Esophagus muscularis mucosa (tissue), 4 donors: ENCODE results near the gene ZNF333. TPM values are rescaled to one million over a fixed set of nuclear protein-coding genes. Genes with fewer than 3 reads are reported as not detected.
"Not testable (repeated sequence)": the region's sequence is repeated elsewhere in the genome, so short reads cannot be mapped to it uniquely, and the experiment has no call there.

ENCODE experiments used
- DNase-seq: peaks from one replicate; pipeline ENCODE4 v3.0.0-alpha.2; 2017; ENCODE audit errors: extremely low spot score
- H3K27ac ChIP-seq, 4 donors: fragments of 200-600 bp; sonication (generic); replicated peaks in 1 of 4; 1 replicate in 3 of 4; 2 replicates in 1 of 4; pipeline ENCODE4 v1.5.1; 2016 to 2019; ENCODE audit warnings: mild to moderate bottlenecking in 1 of 4
- H3K27me3 ChIP-seq, 4 donors: fragments of 200-600 bp; sonication (generic); one replicate each; pipeline versions ENCODE4 v1.5.1 to v1.6.0; 2016 to 2019
- H3K36me3 ChIP-seq, 4 donors: fragments of 200-600 bp; sonication (generic); one replicate each; pipeline ENCODE4 v1.5.1; 2016 to 2019
- H3K4me1 ChIP-seq, 4 donors: fragments of 200-600 bp; sonication (generic); one replicate each; pipeline ENCODE4 v1.5.1; 2016 to 2019
- H3K4me3 ChIP-seq, 4 donors: fragments of 200-600 bp; sonication (generic); 1 replicate in 2 of 4; 2 replicates in 2 of 4; pipeline ENCODE4 v1.5.1; 2016 to 2019; ENCODE audit warnings: mild to moderate bottlenecking in 4 of 4, moderate library complexity in 1 of 4
- H3K9me3 ChIP-seq, 4 donors: fragments of 200-600 bp; sonication (generic); 1 replicate in 3 of 4; 2 replicates in 1 of 4; pipeline ENCODE4 v1.5.1; 2016 to 2019
- EP300 ChIP-seq: sonication (generic); formaldehyde crosslinking; IDR thresholded peaks from one replicate; pipeline ENCODE4 v1.6.1; 2017; ENCODE audit warnings: antibody characterized with exemption
- POLR2A ChIP-seq: fragments of 450-650 bp; IDR thresholded peaks from one replicate; pipeline ENCODE4 v1.6.1; 2017; ENCODE audit warnings: antibody characterized with exemption, moderate library complexity, mild to moderate bottlenecking, low read depth
- POLR2AphosphoS5 ChIP-seq, 2 donors: sonication (generic); formaldehyde crosslinking; IDR thresholded peaks; one replicate each; pipeline ENCODE4 v1.6.1; 2017; ENCODE audit warnings: antibody characterized with exemption in 2 of 2
- WGBS: methylation state at CpG from one replicate; pipeline ENCODE4 v1.1.5; 2018; 5-methylcytosine and 5-hydroxymethylcytosine counted together
- intact Hi-C: fragments of 100-400 bp; cut with DNase I; formaldehyde crosslinking; loops from one replicate; pipeline ENCODE4 v1.15.1; 2023
- total RNA-seq, 4 donors: library from RNA; depleted of rRNA; stranded (reverse); fragments of >200 nt; gene quantifications; one replicate each; pipeline versions ENCODE4 v1.1.0 to v1.2.1, GENCODE V29; 2016
- TF ChIP-seq, protein P1 (sequence below), 3 experiments: fragments of 200-600 bp in 2 of 3; fragments of 450-650 bp in 1 of 3; sonication (generic) in 2 of 3; IDR thresholded peaks; one replicate each; pipeline ENCODE4 v1.5.1; 2017 to 2019; ENCODE audit warnings: antibody characterized with exemption in 3 of 3, mild to moderate bottlenecking in 2 of 3, moderate library complexity in 1 of 3

ZNF333 gene
- total RNA-seq, 4 donors from 2014 or later, result 14.5 to 32.9 (median 25.4) TPM

GRCh38 chr19:14779151-14779550 is 89.3 kb downstream of the ZNF333 start:
- no peak overlapping the region for H3K27ac ChIP-seq
- intact Hi-C loops, result no loop called here
- H3K27me3 ChIP-seq, result peaks cover 0 to 72% (median 0%) of the 10 kb centered on the region in 4 donors
- no peak overlapping the region for H3K4me3 ChIP-seq
- H3K9me3 ChIP-seq, result no peaks in the 10 kb centered on the region
- no peak for DNase-seq
- no peaks in the 10 kb centered on the region for H3K36me3 ChIP-seq
- WGBS, result 47% methylated on average over 5 of the region's 5 CpGs
- peaks cover 0 to 10% (median 6%) of the 10 kb centered on the region in 4 donors for H3K4me1 ChIP-seq
- TF ChIP-seq POLR2A (no peak), EP300 (no peak), POLR2AphosphoS5 (IDR thresholded peaks at IDR 0.05) (no peak)
- TF ChIP-seq, protein P1, sequence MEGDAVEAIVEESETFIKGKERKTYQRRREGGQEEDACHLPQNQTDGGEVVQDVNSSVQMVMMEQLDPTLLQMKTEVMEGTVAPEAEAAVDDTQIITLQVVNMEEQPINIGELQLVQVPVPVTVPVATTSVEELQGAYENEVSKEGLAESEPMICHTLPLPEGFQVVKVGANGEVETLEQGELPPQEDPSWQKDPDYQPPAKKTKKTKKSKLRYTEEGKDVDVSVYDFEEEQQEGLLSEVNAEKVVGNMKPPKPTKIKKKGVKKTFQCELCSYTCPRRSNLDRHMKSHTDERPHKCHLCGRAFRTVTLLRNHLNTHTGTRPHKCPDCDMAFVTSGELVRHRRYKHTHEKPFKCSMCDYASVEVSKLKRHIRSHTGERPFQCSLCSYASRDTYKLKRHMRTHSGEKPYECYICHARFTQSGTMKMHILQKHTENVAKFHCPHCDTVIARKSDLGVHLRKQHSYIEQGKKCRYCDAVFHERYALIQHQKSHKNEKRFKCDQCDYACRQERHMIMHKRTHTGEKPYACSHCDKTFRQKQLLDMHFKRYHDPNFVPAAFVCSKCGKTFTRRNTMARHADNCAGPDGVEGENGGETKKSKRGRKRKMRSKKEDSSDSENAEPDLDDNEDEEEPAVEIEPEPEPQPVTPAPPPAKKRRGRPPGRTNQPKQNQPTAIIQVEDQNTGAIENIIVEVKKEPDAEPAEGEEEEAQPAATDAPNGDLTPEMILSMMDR (IDR thresholded peaks at IDR 0.05), result no peak

GRCh38 chr19:14780622-14781225 is 90.9 kb downstream of the ZNF333 start:
- H3K4me1 ChIP-seq, H3K36me3 ChIP-seq, H3K4me3 ChIP-seq, DNase-seq, H3K9me3 ChIP-seq, H3K27ac ChIP-seq, intact Hi-C loops: not testable (repeated sequence)
- WGBS, result 77% methylated on average over 14 of the region's 14 CpGs
- H3K27me3 ChIP-seq, result peaks cover 0 to 70% (median 0%) of the 10 kb centered on the region in 4 donors

GRCh38 chr19:14781713-14782536 is 92.1 kb downstream of the ZNF333 start:
- WGBS, result 90% methylated on average over 16 of the region's 17 CpGs

GRCh38 chr19:14782626-14783409 is 93.0 kb downstream of the ZNF333 start:
- peaks cover 0 to 69% (median 4%) of the 10 kb centered on the region in 4 donors for H3K27me3 ChIP-seq
- no peak overlapping the region for H3K4me3 ChIP-seq
- no peak for DNase-seq
- intact Hi-C loops, result no loop called here
- H3K4me1 ChIP-seq, result no peaks in the 10 kb centered on the region
- no peaks in the 10 kb centered on the region for H3K9me3 ChIP-seq
- no peak overlapping the region for H3K27ac ChIP-seq
- WGBS, result 84% methylated on average over 16 of the region's 16 CpGs
- TF ChIP-seq EP300 (no peak), POLR2A (no peak), POLR2AphosphoS5 (IDR thresholded peaks at IDR 0.05) (no peak)
- TF ChIP-seq, protein P1 (IDR thresholded peaks at IDR 0.05), result no peak
- H3K36me3 ChIP-seq, result no peaks in the 10 kb centered on the region

More at GRCh38 chr19:14781713-14782536, 92.1 kb downstream of the ZNF333 start:
- H3K4me3 ChIP-seq, H3K36me3 ChIP-seq, H3K9me3 ChIP-seq, H3K27ac ChIP-seq, DNase-seq, H3K4me1 ChIP-seq, intact Hi-C loops: not testable (repeated sequence)
- peaks cover 0 to 69% (median 4%) of the 10 kb centered on the region in 4 donors for H3K27me3 ChIP-seq

Other genes with a start within 250 kb of the ZNF333 start
- gene PTGER1, start 214.7 kb upstream of the ZNF333 start, total RNA-seq, result 1 to 10 TPM in 2 of 4 donors, under 1 TPM in 1, not detected in 1; 0.80 to 1.8 (median 1.3) TPM
- gene GIPC1, start 193.9 kb upstream of the ZNF333 start, total RNA-seq, result 100 to 1,000 TPM in 3 of 4 donors, 10 to 100 TPM in 1; 88.5 to 138 (median 108) TPM
- gene DNAJB1, start 171.7 kb upstream of the ZNF333 start, total RNA-seq, result 100 to 1,000 TPM in 1 of 4 donors, 10 to 100 TPM in 3; 50.3 to 102 (median 86.3) TPM
- gene TECR, start 160.5 kb upstream of the ZNF333 start, total RNA-seq, result 10 to 100 TPM; 18.7 to 32.7 (median 25.7) TPM
- 100 to 1,000 TPM; 297 to 522 (median 319) TPM for gene NDUFB7, start 118.0 kb upstream of the ZNF333 start, total RNA-seq
- gene CLEC17A, start 107.0 kb upstream of the ZNF333 start, total RNA-seq, result not detected
- gene ADGRE3, start 15.2 kb upstream of the ZNF333 start, total RNA-seq, result under 1 TPM in 1 of 4 donors, not detected in 3; 0.50 TPM
- 1 to 10 TPM in 3 of 4 donors, under 1 TPM in 1; 0.65 to 6.0 (median 3.0) TPM for gene ADGRE2, start 88.5 kb downstream of the ZNF333 start, total RNA-seq
- gene OR7A5, start 145.1 kb downstream of the ZNF333 start, total RNA-seq, result under 1 TPM in 1 of 4 donors, not detected in 3; 0.52 TPM
- gene OR7C1, start 145.1 kb downstream of the ZNF333 start, total RNA-seq, result under 1 TPM in 2 of 4 donors, not detected in 2; 0.06 TPM
- not detected for gene OR7A10, start 158.9 kb downstream of the ZNF333 start, total RNA-seq
- gene OR7A17, start 196.1 kb downstream of the ZNF333 start, total RNA-seq, result not detected